H9 (cell line): Measurements from ENCODE around the gene PPP1R27. TPM values are rescaled to one million over a fixed set of nuclear protein-coding genes. Genes with fewer than 3 reads are reported as not detected.
"Not testable (repeated sequence)": the region's sequence is repeated elsewhere in the genome, so short reads cannot be mapped to it uniquely, and the experiment has no call there.

Source experiments
- DNase-seq: peaks from one replicate; pipeline ENCODE4 v3.0.0-alpha.2; 2017
- H2AFZ ChIP-seq: one replicate; pipeline ENCODE4 v1.6.1; 2013; ENCODE audit warnings: mild to moderate bottlenecking, low read length, control low read depth, moderate library complexity
- H2AK5ac ChIP-seq: 2 replicates; pipeline ENCODE4 v1.6.1; 2013; ENCODE audit warnings: low read length, control low read depth, mixed read lengths; ENCODE audit not compliant: insufficient read length
- H2BK120ac ChIP-seq: one replicate; pipeline ENCODE4 v1.6.1; 2013; ENCODE audit warnings: low read depth, mild to moderate bottlenecking, low read length, control low read depth, inconsistent platforms; ENCODE audit not compliant: poor library complexity, severe bottlenecking
- H2BK12ac ChIP-seq: 2 replicates; pipeline ENCODE4 v1.6.1; 2013; ENCODE audit warnings: low read length, control low read depth, mixed read lengths, low read depth; ENCODE audit not compliant: insufficient read length
- H2BK15ac ChIP-seq: 2 replicates; pipeline ENCODE4 v1.6.1; 2013; ENCODE audit warnings: low read depth, low read length, control low read depth
- H2BK20ac ChIP-seq: one replicate; pipeline ENCODE4 v1.6.1; 2013; ENCODE audit warnings: low read depth, mild to moderate bottlenecking, low read length, control low read depth, inconsistent platforms; ENCODE audit not compliant: poor library complexity, severe bottlenecking
- H2BK5ac ChIP-seq: 2 replicates; pipeline ENCODE4 v1.6.1; 2013; ENCODE audit warnings: low read length, control low read depth, mixed read lengths; ENCODE audit not compliant: insufficient read length
- H3K14ac ChIP-seq: 2 replicates; pipeline ENCODE4 v1.6.1; 2013; ENCODE audit warnings: low read length, control low read depth; ENCODE audit not compliant: insufficient read depth
- H3K18ac ChIP-seq: 2 replicates; pipeline ENCODE4 v1.6.1; 2013; ENCODE audit warnings: low read depth, mild to moderate bottlenecking, mixed read lengths, low read length, control low read depth; ENCODE audit not compliant: insufficient read length
- H3K23ac ChIP-seq: 2 replicates; pipeline ENCODE4 v1.6.1; 2013; ENCODE audit warnings: low read length, control low read depth, mixed read lengths, low read depth; ENCODE audit not compliant: insufficient read length
- H3K23me2 ChIP-seq: 2 replicates; pipeline ENCODE4 v1.6.1; 2013; ENCODE audit warnings: low read depth, mild to moderate bottlenecking, mixed read lengths, low read length, control low read depth; ENCODE audit not compliant: insufficient read length, poor library complexity, severe bottlenecking
- H3K27ac ChIP-seq: 2 replicates; pipeline ENCODE4 v1.5.1; 2013; ENCODE audit warnings: low read length, control low read depth, mixed read lengths, low read depth; ENCODE audit not compliant: insufficient read length
- H3K27me3 ChIP-seq: 2 replicates; pipeline ENCODE4 v1.6.1; 2013; ENCODE audit warnings: low read length, control low read depth, inconsistent platforms; ENCODE audit not compliant: insufficient read depth
- H3K4ac ChIP-seq: 2 replicates; pipeline ENCODE4 v1.6.1; 2013; ENCODE audit warnings: low read depth, mild to moderate bottlenecking, control low read depth, inconsistent platforms, low read length, moderate library complexity
- H3K4me1 ChIP-seq: 2 replicates; pipeline ENCODE4 v1.6.1; 2013; ENCODE audit warnings: low read length, control low read depth, inconsistent platforms; ENCODE audit not compliant: insufficient read depth
- H3K4me2 ChIP-seq: 2 replicates; pipeline ENCODE4 v1.6.1; 2013; ENCODE audit warnings: low read length, control low read depth, mixed read lengths; ENCODE audit not compliant: insufficient read length, insufficient read depth
- H3K56ac ChIP-seq: 2 replicates; pipeline ENCODE4 v1.6.1; 2013; ENCODE audit warnings: low read depth, mild to moderate bottlenecking, mixed read lengths, low read length, control low read depth; ENCODE audit not compliant: insufficient read length
- H3K79me1 ChIP-seq: 2 replicates; pipeline ENCODE4 v1.6.1; 2013; ENCODE audit warnings: low read depth, mild to moderate bottlenecking, moderate library complexity, low read length, control low read depth, inconsistent platforms; ENCODE audit not compliant: insufficient read depth, poor library complexity, severe bottlenecking
- H3K79me2 ChIP-seq: 2 replicates; pipeline ENCODE4 v1.6.1; 2013; ENCODE audit warnings: low read length, control low read depth, inconsistent platforms; ENCODE audit not compliant: insufficient read depth
- H3K9ac ChIP-seq: 2 replicates; pipeline ENCODE4 v1.6.1; 2013; ENCODE audit warnings: low read length, control low read depth, mixed read lengths; ENCODE audit not compliant: insufficient read length; ENCODE audit errors: extremely low read depth
- H3K9me3 ChIP-seq: one replicate; pipeline ENCODE4 v1.6.1; 2013; ENCODE audit warnings: low read depth, low read length, inconsistent platforms; ENCODE audit not compliant: control insufficient read depth
- H3T11ph ChIP-seq: one replicate; pipeline ENCODE4 v1.6.1; 2013; ENCODE audit warnings: mild to moderate bottlenecking, low read length, control low read depth, inconsistent platforms
- H4K20me1 ChIP-seq: one replicate; pipeline ENCODE4 v1.6.1; 2013; ENCODE audit not compliant: control insufficient read depth, insufficient read length, insufficient read depth
- H4K5ac ChIP-seq: 2 replicates; pipeline ENCODE4 v1.6.1; 2013; ENCODE audit warnings: low read depth, mild to moderate bottlenecking, mixed read lengths, low read length, control low read depth; ENCODE audit not compliant: insufficient read length
- H4K8ac ChIP-seq: replicated peaks from 2 replicates; pipeline ENCODE4 v1.6.1; 2013; ENCODE audit warnings: low read length, control low read depth, mixed read lengths, low read depth; ENCODE audit not compliant: insufficient read length
- H4K91ac ChIP-seq: 2 replicates; pipeline ENCODE4 v1.6.1; 2013; ENCODE audit warnings: low read depth, mild to moderate bottlenecking, moderate library complexity, mixed read lengths, low read length, control low read depth; ENCODE audit not compliant: insufficient read length
- H3K27ac Mint-ChIP-seq, 3 experiments: 2 replicates in 2 of 3; 3 replicates in 1 of 3; pipeline ENCODE4 v1.8.0; 2020 to 2021; ENCODE audit warnings: mixed read lengths in 3 of 3, mild to moderate bottlenecking in 1 of 3, moderate library complexity in 1 of 3
- H3K27me3 Mint-ChIP-seq: 2 replicates; pipeline ENCODE4 v1.8.0; 2021; ENCODE audit warnings: low read depth, mild to moderate bottlenecking, moderate library complexity, mixed read lengths
- H3K36me3 Mint-ChIP-seq, 3 experiments: 2 replicates in 2 of 3; 3 replicates in 1 of 3; pipeline ENCODE4 v1.8.0; 2020 to 2021; ENCODE audit warnings: low read depth in 3 of 3, mixed read lengths in 3 of 3; ENCODE audit not compliant: insufficient read depth in 1 of 3
- H3K4me1 Mint-ChIP-seq, 2 experiments: 2 replicates each; pipeline ENCODE4 v1.8.0; 2020; ENCODE audit warnings: mixed read lengths in 2 of 2
- H3K4me3 Mint-ChIP-seq, 2 experiments: 2 replicates in 1 of 2; 3 replicates in 1 of 2; pipeline ENCODE4 v1.8.0; 2020 to 2021; ENCODE audit warnings: mild to moderate bottlenecking in 2 of 2, mixed read lengths in 2 of 2, moderate library complexity in 1 of 2
- H3K9me3 Mint-ChIP-seq, 2 experiments: 2 replicates in 1 of 2; 3 replicates in 1 of 2; pipeline ENCODE4 v1.8.0; 2020; ENCODE audit warnings: mild to moderate bottlenecking in 2 of 2, mixed read lengths in 2 of 2, moderate library complexity in 1 of 2
- WGBS: extraction: QIAGEN DNeasy Blood & Tissue Kit; methylation state at CpG from one replicate; pipeline ENCODE4 v1.1.7; 2013; ENCODE audit warnings: missing lambda C conversion rate, low lambda C conversion rate, mixed read lengths; ENCODE audit not compliant: insufficient read length; ENCODE audit errors: extremely low coverage; 5-methylcytosine and 5-hydroxymethylcytosine counted together
- total RNA-seq: library from RNA; stranded (reverse); gene quantifications from 2 replicates; pipeline ENCODE4 v1.2.1, GENCODE V29; 2021
- TF ChIP-seq, protein P1 (sequence below): fragments of 200-600 bp; sonication (generic); conservative IDR thresholded peaks from 3 replicates; pipeline ENCODE4 v1.8.0; 2021; ENCODE audit warnings: antibody characterized with exemption, mild to moderate bottlenecking

PPP1R27 gene
- total RNA-seq, 1 experiment from 2014 or later, result 0.22 TPM

DNA sequence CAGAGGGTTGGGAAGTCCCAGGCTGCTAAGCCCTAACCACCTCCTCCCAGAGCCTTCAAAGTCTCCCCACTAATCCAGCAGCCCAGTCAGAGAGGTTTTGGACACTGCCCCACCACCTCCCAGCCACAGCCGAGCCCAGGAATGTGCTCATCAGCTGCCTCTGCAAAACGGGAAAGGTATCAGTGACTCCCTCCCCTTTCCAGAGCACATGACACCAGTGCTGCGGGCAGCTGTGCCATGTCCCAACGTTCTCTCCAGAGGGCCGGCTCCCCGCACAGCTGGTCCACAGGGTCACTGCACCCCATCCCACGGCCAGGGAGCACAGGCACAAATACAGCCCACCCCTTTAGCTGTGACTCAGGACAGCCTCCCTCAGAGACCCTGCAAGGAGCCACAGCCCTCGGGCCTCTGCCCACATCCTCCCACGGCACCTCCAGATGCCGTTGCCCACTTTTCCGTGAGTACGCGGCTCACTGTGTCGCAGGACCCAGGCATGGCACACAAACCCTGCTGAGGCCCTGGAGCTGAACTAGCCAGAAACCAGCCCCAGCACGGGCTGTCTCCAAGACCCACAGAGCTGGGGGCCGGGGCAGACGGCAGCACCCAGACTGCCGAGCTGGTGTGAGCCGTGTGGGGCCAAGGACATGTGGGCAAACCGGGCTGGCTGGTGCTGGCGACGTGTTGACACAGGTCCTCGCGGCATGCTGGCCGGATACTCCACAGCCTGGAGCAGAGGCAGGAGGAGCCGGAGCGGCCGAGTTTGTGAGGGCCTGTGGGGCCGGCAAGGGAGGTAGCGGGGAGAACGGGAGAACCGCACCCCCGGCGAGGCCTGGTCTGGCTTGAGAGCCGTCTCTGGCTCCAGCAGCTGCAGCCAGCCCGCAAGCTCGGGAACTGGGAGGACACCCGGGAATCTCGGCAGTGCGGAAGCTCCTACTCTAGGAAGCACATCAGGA lies 6.3 kb upstream of the PPP1R27 start:
- no peaks in the 10 kb centered on the region for H3K4me1 ChIP-seq
- no peak overlapping the region for H2BK5ac ChIP-seq
- no peak overlapping the region for H4K8ac ChIP-seq
- no peak overlapping the region for H3K27ac ChIP-seq
- no peak overlapping the region for H3K18ac ChIP-seq
- H3K4me3 Mint-ChIP-seq, result no peak overlapping the region
- TF ChIP-seq, protein P1, sequence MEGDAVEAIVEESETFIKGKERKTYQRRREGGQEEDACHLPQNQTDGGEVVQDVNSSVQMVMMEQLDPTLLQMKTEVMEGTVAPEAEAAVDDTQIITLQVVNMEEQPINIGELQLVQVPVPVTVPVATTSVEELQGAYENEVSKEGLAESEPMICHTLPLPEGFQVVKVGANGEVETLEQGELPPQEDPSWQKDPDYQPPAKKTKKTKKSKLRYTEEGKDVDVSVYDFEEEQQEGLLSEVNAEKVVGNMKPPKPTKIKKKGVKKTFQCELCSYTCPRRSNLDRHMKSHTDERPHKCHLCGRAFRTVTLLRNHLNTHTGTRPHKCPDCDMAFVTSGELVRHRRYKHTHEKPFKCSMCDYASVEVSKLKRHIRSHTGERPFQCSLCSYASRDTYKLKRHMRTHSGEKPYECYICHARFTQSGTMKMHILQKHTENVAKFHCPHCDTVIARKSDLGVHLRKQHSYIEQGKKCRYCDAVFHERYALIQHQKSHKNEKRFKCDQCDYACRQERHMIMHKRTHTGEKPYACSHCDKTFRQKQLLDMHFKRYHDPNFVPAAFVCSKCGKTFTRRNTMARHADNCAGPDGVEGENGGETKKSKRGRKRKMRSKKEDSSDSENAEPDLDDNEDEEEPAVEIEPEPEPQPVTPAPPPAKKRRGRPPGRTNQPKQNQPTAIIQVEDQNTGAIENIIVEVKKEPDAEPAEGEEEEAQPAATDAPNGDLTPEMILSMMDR, result no peak
- no peak overlapping the region for H3K56ac ChIP-seq
- no peaks in the 10 kb centered on the region for H3K79me1 ChIP-seq
- no peak overlapping the region for H2BK20ac ChIP-seq
- no peak overlapping the region for H2AFZ ChIP-seq
- peaks cover 5 to 6% of the 10 kb centered on the region in 2 experiments; a peak in 3 of 4 replicates for H3K4me1 Mint-ChIP-seq
- H3K27me3 ChIP-seq, result no peaks in the 10 kb centered on the region
- no peak overlapping the region for H3K4me2 ChIP-seq
- no peaks in the 10 kb centered on the region for H4K20me1 ChIP-seq
- H3K79me2 ChIP-seq, result peaks cover 2% of the 10 kb centered on the region; the same call in 1 of the 2 replicates
- no peak overlapping the region for H2BK12ac ChIP-seq
- H3K23ac ChIP-seq, result no peak overlapping the region
- no peaks in the 10 kb centered on the region for H3K9me3 ChIP-seq
- H2AK5ac ChIP-seq, result no peak overlapping the region
- H3K36me3 Mint-ChIP-seq, result peaks cover 10 to 35% (median 25%) of the 10 kb centered on the region in 3 experiments; a peak in 6 of 7 replicates
- no peaks in the 10 kb centered on the region; the same call in 1 of the 2 replicates for H3K27me3 Mint-ChIP-seq
- no peaks in the 10 kb centered on the region for H3K23me2 ChIP-seq
- WGBS, result no CpG with 5 or more reads among the region's 40 CpGs
- no peak overlapping the region for H3K9ac ChIP-seq
- no peak overlapping the region for H3K14ac ChIP-seq
- H4K91ac ChIP-seq, result no peak overlapping the region
- DNase-seq, result no peak
- no peak overlapping the region for H3K4ac ChIP-seq
- peak overlapping the region in 2 of 3 experiments; percentile 48 to 80; a peak in 3 of 7 replicates for H3K27ac Mint-ChIP-seq
- H3T11ph ChIP-seq, result no peak overlapping the region
- no peaks in the 10 kb centered on the region for H3K9me3 Mint-ChIP-seq
- H2BK120ac ChIP-seq, result no peak overlapping the region
- H4K5ac ChIP-seq, result no peak overlapping the region
- no peak overlapping the region for H2BK15ac ChIP-seq

DNA sequence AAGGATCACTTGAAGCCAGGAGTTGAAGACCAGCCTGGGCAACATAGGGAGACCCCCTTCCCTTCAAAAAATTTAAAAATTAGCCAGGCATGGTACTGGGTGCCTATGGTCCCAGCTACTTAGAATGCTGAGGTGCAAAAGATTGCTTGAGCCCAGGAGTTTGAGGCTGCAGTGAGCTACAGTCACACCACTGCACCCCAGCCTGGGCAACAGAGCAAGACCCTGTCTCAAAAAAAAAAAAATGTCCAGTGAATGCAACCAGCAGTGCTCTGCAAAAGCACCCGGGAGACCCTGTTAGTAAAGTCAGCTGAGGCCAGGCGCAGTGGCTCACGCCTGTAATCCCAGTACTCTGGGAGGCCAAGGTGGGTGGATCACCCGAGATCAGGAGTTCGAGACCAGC lies 5.2 kb upstream of the PPP1R27 start:
- not testable (repeated sequence) for H3K9me3 ChIP-seq, H4K5ac ChIP-seq, H3T11ph ChIP-seq, H4K20me1 ChIP-seq, H3K23ac ChIP-seq, H3K18ac ChIP-seq, DNase-seq, H3K4me1 Mint-ChIP-seq, H2BK20ac ChIP-seq, H4K91ac ChIP-seq, H3K27me3 Mint-ChIP-seq, H3K79me1 ChIP-seq, H3K27ac ChIP-seq, H2BK5ac ChIP-seq, H3K56ac ChIP-seq, H4K8ac ChIP-seq, H2BK15ac ChIP-seq, H3K9ac ChIP-seq, H3K79me2 ChIP-seq, H3K27ac Mint-ChIP-seq, H3K9me3 Mint-ChIP-seq, H3K27me3 ChIP-seq, H3K23me2 ChIP-seq, H3K4ac ChIP-seq, H3K4me2 ChIP-seq, H2BK120ac ChIP-seq, H3K14ac ChIP-seq, H3K4me1 ChIP-seq, H2AFZ ChIP-seq, H2BK12ac ChIP-seq, H2AK5ac ChIP-seq, H3K4me3 Mint-ChIP-seq
- H3K36me3 Mint-ChIP-seq, result peaks cover 10 to 28% (median 22%) of the 10 kb centered on the region in 3 experiments; a peak in 6 of 7 replicates
- WGBS, result no CpG with 5 or more reads among the region's 5 CpGs
